Activated CD4-positive, CD25-positive, alpha-beta regulatory T cell treated with anti-CD3 and anti-CD28 coated beads, Interleukin-2, amount 50 U/mL, for 24 hours (primary cell): ENCODE data around the gene ZSWIM6.

Experiments used
- ATAC-seq, 2 donors: fragments of 150-1000 bp; cut with Tn5 transposase; one replicate each; pipeline ENCODE4 v1.10.0; 2021; ENCODE audit warnings: mild to moderate bottlenecking in 1 of 2, moderate library complexity in 1 of 2

The ZSWIM6 gene

DNA sequence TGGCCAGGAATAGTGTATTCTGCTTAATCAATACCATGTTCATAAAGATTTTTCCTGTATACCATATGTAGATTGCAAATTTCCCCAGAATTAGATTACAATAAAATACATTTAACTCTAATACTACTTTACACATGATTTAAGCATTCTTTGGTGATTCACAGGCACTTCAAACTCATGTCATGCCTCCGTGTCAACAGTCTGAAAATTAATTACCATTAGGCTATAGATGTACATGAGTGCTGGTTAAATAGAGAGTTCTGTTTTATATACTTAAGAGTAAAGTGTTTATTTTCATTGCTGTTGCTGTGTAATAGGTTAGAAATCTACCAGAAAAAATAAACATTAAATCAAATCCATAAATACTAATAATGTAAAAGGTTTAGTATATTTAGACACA is 159.8 kb downstream of the ZSWIM6 start:
- no peak for ATAC-seq

DNA sequence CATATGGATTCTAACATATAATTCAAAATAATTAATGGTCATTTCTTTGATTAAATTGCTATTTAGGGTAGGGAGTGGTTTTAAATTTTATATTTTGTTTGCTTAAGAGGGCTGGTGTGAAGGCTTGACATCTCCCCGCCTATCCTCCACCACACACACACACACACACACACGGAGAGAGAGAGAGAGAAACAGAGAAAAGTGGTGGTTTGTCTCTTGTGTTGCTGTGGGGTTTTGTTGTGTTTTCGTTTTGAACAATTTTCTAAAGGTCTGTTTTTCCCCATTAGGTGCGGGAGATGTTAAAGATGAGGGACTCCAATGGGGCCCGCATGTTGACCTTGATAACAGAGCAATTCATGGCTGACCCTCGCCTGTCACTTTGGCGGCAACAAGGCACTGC is 161.9 kb downstream of the ZSWIM6 start:
- no peak for ATAC-seq

DNA sequence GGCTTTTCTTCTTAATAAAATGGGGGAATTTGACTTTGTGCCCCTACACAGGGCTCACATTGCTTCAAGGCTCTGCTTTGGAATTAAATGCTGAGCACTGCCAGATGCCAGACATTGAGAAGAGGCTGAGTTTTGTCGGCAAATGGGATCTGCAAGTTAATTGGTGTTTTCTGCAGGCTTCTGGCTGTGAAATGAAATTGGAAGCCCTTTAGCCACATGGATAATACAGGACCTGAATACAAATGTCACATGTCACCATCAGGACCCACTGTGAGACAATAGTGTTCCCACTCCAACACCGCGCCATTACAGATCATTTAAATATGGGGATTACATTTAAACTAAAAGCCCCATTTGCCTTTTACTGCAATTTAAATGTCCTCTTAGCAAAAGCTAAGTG is 164.4 kb downstream of the ZSWIM6 start:
- ATAC-seq: no peak

DNA sequence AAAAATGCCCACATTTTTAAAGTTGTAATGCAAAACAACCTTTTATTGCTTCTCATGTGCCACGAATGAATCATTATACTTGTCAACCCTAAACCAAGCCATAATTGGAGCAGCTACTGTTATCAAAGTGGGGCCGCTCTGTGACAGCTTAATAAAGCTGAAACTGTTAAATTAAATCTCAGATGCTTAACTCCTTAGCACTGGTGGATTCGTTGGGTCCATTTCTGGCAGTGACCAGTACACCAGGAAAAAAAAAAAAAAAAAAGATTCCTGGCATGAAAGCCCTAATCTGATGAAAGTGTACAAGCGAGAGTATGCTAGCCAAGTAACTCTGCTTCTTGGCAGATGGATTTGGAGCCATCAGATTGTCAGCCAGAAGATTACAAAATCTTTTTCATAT is 164.8 kb downstream of the ZSWIM6 start:
- no peak for ATAC-seq

DNA sequence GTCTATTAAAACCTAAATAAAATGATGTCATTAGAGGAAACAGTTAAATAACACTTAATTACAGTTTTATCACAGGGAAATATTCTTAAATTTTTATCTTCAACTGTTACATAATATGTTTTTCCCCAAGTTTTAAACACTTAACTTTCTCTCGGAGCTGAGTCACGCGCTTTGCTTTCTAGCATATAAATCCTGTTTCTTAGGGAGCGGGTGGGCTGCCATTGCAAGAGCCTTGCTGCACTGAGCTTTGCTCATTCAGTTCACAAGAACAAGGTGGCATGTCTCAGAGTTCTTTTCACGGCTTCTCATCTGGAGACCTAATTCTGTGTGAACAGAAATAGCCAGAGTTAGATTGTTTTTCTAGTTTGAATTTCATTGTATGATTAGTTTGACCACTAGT is 166.1 kb downstream of the ZSWIM6 start:
- no peak for ATAC-seq

DNA sequence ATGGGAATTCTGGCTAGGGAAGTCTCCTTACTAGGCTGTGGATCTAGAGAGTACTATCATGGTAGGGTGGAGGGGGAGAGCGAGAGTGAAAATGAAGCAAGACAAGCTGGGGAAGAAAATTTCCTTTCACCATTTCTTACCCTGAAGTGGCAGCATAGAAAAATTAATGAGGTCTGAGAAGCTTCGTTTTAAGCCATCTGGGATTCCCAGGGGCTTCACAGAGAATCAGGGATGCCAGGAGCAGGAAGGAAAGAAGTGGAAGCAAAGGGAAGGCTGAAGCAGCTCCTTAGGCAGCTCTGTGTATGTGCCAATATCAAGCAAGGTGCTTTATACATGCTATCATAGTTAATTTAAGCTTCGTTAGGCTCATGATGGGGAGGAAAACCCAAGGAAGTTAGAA is 169.9 kb downstream of the ZSWIM6 start:
- ATAC-seq: no peak

DNA sequence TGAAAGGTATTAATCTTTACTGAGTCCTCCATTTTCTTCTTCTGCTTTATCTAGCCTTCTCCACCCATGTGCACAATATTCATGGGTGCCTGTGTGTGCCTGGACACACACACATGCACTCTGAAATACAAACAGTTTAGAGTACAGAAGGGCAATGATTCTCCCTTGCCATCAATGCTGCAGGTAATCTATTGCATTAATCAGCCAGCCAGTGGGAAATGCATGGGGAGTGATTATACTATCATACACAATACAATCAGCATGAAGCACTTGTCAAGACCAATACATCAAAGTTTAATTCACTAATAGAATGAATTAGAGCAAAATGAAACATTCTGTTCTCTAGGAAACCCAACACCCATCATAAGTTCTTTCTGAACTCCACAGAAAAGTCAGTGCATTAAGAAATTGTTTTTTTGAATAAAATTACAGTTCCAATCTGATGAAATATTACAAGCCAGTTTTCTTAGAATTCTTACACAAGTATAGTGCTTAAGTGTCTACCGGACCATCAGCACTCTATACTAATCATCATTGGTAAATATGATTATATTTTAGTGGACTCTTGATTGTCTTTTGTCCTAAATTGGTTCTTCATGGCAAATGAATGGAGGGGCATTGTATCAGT is 172.2 kb downstream of the ZSWIM6 start:
- ATAC-seq: no peak

DNA sequence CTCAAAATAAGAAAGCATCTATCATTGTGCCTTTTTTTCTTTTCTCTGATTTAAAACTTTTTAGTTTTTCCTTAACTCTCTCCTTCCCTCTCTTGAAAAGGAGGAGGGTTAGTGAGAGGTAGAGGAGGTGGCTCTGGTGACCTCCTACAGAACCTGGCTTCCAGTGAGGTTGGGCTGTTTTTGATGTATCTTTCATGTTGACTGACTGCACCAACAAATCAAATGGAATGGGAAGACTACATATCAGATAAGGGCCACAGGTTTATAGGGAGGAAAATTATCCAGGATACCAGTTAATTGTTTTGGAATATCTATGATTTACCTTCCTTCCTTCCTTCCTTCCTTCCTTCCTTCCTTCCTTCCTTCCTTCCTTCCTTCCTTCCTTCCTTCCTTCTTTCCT is 173.2 kb downstream of the ZSWIM6 start:
- no peak for ATAC-seq

DNA sequence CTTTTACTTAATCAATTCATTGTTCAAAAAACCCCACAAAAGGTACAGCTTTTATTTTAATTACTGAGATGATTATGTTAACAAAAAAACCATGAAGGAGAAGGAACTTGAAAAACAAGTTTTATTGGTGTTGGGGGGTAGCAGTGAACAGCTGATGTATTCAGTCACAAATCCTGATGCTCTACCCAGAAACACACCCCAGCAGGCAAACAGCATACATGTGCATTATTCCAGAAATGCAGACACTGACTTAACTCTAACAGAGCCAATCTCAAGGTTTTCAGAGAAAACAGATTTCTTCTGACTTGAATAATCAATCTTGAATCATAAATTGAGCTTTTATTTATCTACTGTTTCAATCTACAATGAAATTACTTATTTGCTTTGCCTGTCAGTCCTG is 175.2 kb downstream of the ZSWIM6 start:
- ATAC-seq: no peak

DNA sequence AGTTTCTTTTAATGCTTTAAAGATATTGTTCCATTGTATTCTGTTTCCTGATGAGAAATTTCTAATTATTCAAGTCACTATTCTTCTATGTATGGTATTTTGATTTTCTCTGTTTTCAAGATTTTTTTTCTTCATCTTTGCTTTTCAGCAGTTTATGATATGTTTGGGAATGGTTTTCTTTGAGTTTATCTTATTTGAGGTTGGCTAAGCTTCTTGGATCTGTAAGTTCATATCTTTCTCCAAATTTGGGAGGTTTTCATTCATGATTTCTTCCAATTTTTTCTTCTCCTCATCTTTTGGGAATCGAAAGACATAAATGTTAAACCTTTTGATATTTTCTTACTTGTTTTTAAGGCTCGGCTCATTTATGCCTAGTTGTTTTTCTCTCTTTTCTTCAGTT is 184.9 kb downstream of the ZSWIM6 start:
- ATAC-seq: no peak

DNA sequence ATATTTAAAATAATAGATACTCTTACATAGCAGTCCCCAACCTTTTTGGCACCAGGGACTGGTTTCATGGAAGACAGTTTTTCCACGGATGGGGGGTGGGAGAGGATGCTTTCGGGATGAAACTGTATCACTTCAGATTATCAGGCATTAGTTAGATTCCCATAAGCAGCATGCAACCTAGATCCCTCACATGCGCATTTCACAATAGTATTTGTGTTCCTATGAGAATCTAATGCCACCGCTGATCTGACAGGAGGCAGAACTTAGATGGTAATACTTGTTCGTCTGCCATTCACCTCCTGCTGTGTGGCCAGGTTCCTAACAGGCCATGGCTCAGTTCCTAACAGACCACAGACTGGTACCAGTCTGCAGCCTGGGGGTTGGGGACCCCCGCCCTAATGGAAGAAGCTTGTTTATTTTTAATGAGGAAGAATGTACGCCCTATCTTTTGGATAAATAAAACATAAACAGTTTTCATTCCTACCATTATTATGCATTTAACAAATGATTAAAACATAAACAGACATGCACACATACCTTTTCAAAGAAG is 187.7 kb downstream of the ZSWIM6 start:
- ATAC-seq: no peak

DNA sequence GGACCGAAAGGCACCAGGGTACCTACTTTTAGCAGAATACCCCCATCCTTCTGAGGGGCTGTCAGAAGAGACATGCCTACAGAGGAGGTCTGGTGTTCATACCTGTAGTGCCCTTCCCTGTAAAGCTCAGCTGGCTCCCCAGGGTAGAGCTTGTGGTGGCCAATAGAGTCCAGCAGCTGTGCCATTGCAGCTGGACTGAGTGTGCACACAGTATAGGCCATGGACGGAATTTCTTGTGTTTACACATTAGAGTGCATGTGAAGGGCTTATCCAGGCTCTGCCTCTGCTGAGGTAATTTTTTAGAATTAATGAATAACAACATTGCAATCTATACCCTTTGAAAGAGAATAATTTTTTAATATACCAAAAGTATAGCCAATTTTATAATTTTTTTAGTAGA is 191.0 kb downstream of the ZSWIM6 start:
- ATAC-seq: no peak

DNA sequence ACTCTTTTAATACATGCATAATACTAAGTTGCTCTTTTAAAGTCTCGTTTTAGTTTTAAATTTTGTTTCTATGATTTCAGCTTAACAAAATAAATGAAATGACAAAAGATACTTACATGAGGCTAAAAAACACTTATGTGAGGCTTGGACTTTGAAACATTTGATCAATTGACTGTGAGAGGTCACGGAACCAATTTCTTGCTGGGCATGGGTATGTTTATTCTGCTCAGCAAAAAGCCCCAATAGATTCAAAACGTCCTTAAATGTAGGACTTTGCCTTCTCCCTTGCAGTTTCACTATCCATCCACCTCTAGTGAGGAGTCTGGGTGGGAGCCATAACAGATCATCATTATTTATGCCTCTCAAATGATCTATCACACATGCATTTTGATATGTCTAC is 191.9 kb downstream of the ZSWIM6 start:
- no peak for ATAC-seq

DNA sequence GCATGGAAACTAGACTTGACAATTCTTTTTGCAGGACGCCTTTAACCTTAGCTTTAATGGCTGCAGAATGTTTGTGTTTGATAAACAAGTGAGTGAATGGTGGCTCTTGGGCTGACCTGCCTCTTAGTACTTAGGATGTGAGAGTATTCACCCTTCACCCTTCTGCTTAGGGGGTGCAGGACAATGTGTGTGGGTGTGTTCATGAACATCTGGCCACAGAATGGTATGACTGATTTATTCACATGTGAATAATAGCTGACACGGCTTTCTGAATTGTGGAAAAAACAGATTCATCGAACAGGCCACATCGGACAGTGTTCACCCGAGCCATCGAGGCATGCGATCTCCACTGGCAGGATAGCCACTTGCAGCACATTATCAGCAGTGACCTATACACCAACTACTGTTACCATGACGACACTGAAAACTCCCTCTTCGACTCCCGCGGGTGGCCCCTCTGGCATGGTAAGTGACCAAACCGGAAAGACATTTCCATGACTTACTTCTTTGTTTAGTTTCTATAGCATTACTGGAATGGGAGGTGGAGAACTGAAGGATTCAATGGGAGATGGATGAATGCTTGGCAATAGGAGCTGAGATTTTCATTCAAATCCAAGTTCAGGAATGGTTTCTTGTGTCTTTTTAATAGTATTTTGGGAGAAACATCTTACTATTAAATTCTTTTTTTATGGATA is 193.6 kb downstream of the ZSWIM6 start:
- ATAC-seq: no peak

DNA sequence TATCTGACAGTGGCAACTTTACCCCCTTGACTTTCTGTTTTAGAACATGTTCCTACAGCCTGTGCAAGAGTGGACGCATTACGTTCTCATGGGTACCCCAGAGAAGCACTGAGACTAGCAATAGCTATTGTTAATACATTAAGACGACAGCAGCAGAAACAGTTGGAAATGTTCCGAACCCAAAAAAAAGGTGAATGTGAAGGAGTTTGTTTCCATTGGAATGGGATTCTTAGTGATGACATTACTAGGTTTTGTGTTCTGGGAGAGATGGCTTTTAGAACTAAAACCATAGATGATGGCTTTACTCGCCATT is 194.1 kb downstream of the ZSWIM6 start:
- ATAC-seq: no peak

DNA sequence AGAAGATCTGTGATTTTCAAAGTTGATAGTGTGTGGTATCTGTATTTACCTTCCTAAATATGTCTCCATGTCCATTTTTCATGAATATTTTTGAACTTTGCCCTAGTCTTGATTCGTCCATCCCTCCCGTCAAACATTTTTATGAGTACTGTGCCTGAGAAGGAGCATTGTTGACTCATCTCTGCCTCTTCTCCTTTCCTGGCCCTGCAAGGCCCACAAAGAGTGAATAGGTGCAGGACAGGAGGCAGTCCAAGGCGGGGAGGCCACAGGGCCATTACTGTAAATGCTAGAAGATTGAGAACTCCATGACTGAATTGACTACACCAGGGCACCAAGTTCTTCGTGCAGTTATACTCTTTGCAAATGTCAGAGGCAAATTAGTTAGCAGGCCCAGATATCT is 200.9 kb downstream of the ZSWIM6 start:
- no peak for ATAC-seq

DNA sequence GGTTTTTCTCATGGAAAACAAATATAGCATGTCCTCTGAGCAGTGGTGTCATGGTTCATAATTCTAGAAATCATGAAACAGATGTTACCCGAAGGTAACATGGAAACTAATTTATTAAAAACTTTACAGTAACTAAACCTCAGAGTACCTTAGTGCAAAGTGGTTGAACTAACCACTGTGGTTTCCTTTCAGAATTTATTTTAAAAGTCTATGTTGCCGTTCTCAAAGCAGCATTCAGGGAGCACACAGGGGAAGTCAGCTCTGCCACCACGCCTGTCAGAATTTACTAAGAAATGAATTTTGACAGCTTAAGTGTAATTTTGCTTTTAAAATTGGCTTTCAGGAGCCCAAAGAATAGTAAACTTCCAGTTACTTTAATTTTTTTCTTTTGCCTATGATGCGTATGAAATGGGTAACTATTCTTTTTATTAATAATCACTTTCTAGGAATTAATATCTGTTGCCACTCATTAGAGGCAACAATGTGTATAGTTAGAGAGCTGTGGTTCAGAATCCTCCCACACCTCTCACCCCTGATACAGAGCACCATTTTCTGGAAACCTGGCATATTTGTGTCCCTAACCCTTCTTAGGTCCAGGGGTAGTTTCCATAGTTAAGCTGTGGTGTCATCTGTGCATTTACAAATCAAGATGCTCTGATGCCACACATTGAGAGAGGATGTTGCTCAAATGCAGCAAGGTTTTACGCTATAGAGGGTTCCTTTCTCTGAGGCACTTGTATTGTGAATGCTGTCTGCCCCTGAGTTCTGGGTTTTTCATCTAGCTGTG is 202.6 kb downstream of the ZSWIM6 start:
- peak; percentile 59 to 66 for ATAC-seq

DNA sequence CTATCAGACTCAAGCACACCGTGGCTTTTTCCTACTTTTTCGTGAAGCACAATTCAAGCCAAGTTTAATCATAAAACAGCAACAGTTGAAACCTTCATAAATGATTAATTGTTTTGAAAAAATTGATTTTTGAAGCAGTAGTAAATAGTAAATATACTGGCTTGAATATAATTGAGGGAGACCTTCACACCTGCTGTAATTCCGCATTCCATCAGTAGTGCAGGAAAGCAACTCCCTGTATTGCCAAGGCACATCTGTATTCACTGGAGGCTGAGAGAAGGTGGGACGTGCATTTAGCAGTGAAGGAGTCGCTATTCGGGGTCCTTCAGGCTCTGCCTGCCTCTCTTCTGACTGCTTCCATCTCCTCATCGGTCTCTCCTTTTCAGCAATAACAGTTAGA is 203.8 kb downstream of the ZSWIM6 start:
- no peak for ATAC-seq

DNA sequence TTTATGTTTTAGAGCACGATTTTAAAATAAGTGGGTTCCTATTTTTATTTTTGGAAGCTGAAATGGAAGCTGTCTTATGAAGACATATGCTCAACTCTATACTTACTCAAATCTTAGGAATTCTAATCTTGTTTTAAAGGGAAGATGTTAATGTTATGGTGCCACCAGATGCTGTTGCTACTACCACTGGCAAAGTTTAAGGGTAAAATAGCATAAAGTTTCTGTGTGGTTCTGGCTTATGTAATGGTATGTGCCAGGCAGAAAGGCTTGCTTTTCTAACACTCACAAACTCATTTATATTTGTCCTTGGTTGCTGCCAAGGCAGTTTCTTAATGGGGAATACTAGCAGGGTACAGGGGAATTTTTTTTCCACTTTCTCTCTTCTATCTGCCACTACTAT is 204.9 kb downstream of the ZSWIM6 start:
- no peak for ATAC-seq

DNA sequence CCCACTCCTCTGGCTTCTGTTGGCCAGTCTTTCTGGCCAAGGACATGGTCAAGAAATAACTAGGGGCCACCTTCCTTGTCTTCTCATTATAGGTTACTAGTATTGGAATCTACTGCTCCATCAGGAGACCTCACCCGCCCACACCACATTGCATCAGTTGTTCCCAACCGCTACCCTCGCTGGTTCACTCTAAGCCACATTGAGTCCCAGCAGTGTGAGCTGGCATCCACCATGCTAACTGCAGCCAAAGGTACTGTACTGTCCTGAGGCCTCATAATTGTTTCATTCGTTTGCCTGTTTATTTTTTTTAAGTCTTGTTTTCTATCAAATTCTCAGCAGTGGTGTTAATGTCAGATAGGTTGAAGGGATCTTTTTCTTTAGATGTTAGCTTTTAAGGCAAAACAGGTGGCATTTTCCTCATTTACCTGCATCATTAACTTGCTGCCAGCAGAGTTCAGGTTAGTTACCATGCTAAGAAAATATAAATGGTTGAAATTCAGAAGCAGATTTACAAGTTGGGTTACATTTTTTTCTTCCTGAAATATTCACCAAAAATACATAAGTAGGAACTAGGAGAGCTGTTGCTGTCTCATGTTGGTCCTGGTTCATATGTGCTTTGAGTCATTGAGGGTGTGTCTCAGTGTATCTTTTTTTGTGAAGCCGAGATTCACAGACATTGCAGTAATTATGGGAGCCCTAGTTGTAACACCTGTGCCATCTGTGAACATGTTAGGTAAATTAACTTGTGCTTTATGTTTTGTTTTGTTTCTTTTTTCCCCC is 206.9 kb downstream of the ZSWIM6 start:
- no peak for ATAC-seq

DNA sequence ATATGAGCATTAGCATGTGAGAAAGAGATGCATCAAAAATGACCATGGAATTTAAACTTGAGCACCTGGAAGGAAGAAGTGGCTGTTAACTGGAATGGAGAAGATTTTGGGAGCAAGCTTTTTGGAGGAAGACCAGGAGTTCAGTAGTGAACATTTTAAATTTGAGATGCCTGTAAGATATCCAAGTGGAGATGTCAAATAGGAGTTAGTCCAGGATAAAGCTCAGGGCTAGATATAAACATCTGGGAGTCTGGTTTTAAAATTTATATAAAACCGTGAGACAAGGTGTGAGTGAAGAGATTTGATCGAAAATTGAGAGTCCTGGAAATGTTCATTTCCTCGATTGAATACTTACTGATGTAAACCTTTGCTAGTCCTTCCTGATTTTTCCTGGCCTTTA is 217.5 kb downstream of the ZSWIM6 start:
- ATAC-seq: no peak

DNA sequence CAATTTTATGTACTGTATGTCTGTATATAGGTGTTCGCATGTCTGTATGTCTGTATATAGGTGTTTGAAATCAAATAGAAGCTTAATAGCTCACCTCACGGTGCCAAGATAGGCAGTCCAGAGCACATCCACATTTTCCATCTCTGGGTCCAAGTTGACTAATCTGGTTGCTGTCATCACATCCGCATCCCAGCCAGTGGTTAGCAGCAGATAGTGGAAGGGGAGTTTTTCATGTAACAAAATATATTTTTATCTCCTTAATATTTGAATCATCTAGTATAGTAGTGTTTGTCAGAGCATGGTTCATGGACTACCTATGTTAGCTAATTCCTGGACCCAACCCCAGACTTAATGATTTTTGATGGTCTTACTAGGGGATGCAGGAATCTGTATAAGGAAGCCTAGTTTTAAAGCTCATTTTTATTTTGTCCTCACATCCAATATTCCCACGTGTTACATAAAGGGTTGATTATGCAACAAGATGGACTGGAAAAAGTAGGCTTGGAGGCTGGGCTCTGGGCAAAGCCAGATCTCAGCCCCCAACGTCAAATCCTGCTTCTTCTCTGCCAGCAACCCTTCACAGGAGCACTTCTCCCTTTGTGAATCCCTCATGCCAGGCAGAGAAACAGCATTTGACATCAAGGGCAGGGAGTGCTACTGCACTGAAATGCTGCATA is 219.7 kb downstream of the ZSWIM6 start:
- ATAC-seq: no peak

DNA sequence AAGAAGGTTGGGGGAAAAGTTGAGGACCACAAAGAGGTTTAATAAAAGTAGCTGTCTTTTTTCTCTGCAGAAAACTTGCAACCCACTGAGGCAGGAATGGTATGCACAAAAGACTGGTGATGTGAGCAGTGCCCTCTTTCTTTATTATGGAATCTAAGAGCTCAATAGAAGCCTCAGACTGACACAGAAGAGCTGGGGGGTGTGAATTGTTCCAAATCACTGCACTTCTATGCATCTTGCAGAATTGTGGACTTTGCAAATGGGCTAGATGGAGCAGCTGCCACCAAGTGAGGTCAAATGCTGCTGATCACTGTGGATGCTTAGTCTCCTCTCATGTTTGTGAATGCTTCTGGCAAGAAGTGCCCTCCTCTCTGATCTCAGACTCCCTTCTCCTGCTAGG is 227.1 kb downstream of the ZSWIM6 start:
- ATAC-seq: no peak
